ENCODE results near the gene KRTAP2-4. TPM values are rescaled to one million over a fixed set of nuclear protein-coding genes. Genes with fewer than 3 reads are reported as not detected.
"Not testable (repeated sequence)": the region's sequence is repeated elsewhere in the genome, so short reads cannot be mapped to it uniquely, and the experiment has no call there.

The KRTAP2-4 gene
- not detected in 2 replicates for total RNA-seq (2014; rRNA removed; shearing (Covaris generic))

DNA sequence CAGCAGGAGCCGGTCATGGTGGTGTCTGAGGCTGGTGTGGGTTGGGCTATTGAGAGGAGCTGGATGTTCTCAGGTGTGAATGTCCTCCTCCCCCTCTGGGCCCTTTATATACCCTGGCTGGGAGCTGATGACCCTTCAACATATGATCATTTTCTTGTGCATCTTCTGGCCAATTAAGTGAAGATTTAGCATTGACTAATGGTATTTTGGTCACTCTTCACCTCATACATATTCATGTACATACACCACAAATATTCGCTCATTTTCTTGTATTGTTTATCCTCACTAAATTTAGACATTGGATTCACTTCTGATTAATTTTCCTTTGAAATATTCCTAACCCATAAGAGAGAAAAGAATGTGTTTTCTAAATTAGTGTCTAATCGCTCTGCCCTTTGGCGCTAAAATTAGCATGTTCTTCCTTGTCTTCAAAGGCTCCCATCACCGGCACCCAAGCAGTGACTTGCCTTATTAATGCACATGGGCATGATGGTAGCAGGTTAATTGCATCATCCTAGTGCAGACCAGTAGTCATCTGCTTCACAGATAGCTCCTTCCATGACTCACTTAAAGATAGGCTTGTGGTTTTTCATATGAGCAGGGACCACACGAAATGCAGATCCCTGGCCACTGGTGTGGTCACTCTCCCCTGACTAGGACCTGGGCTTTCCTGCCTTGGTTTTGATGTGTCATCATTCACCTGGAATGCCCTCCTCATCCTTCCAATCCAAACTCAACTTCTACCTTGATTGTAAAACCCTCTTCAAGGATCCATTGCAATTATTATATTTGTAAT lies at the start of gene KRTAP2-4:
TSS of gene KRTAP2-4 (minus strand) at position 51 of the 796 bp plus-strand sequence. CDS start at position 17, 34 bp downstream.
- DNase-seq (ENCODE audit: low read depth): peak; percentile 77

- no peak for DNase-seq (ENCODE audit: low read depth)
These were observed 45.6 kb upstream of the KRTAP2-4 start for GRCh38 chr17:41111151-41111885.

DNA sequence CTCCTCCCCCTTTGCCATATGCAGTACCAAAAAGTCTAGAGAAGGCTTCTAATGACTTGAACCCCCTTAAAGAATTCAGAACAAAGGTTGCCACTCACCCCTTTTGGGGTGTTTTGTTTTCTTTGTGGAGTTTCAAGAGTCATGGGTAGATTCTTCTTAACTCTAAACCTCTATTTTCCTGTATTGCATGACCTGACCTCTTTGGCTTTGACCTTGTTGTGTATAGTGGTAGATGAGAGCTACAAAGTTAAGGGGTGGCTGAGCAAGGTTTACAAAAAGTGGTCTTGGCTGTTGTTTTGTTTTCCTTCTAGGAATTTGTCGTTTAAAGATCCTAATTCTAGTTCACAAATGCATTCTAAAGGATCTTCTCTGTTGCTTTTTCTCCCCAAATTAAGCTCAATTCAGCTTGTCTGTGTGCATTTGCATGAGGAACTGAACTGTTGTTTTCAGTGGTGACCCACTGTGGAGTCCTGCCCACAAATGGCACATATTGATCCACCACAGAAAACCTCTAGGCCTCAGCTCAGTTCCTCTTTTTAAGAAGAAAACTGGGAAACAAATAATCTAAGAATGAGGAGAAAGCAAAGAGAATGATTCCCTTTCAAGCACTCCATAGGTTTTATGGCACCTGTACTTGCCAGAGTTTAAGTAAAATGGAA lies 43.2 kb upstream of the KRTAP2-4 start:
- not testable (repeated sequence) for DNase-seq (ENCODE audit: low read depth)

- no peak for DNase-seq (ENCODE audit: low read depth)
These were observed 42.3 kb upstream of the KRTAP2-4 start for GRCh38 chr17:41107941-41108450.

DNA sequence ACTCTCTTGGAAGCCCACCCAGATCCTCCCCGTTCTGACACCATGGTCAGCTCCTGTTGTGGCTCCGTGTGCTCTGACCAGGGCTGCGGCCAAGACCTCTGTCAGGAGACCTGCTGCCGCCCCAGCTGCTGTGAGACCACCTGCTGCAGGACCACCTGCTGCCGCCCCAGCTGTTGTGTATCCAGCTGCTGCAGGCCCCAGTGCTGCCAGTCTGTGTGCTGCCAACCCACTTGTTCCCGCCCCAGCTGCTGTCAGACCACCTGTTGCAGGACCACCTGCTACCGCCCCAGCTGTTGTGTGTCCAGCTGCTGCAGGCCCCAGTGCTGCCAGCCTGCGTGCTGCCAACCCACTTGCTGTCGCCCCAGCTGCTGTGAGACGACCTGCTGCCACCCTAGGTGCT lies 39.7 kb upstream of the KRTAP2-4 start, which contains the start of gene KRTAP4-9:
TSS of gene KRTAP4-9 (plus strand) at position 43 of the 400 bp plus-strand sequence. CDS start at position 43, 0 bp downstream.
- DNase-seq (ENCODE audit: low read depth): not testable (repeated sequence)

GRCh38 chr17:41104386-41105038 lies 38.8 kb upstream of the KRTAP2-4 start:
- not testable (repeated sequence) for DNase-seq (ENCODE audit: low read depth)

GRCh38 chr17:41103896-41104295 lies 38.2 kb upstream of the KRTAP2-4 start:
- no peak for DNase-seq (ENCODE audit: low read depth)

GRCh38 chr17:41101586-41102259 lies 36.0 kb upstream of the KRTAP2-4 start, which contains the start of gene KRTAP4-16:
Gene KRTAP4-16, minus strand, starts transcription at chr17:41102209. Its CDS starts 0 bp downstream, at chr17:41102209.
- DNase-seq (ENCODE audit: low read depth): no peak

DNA sequence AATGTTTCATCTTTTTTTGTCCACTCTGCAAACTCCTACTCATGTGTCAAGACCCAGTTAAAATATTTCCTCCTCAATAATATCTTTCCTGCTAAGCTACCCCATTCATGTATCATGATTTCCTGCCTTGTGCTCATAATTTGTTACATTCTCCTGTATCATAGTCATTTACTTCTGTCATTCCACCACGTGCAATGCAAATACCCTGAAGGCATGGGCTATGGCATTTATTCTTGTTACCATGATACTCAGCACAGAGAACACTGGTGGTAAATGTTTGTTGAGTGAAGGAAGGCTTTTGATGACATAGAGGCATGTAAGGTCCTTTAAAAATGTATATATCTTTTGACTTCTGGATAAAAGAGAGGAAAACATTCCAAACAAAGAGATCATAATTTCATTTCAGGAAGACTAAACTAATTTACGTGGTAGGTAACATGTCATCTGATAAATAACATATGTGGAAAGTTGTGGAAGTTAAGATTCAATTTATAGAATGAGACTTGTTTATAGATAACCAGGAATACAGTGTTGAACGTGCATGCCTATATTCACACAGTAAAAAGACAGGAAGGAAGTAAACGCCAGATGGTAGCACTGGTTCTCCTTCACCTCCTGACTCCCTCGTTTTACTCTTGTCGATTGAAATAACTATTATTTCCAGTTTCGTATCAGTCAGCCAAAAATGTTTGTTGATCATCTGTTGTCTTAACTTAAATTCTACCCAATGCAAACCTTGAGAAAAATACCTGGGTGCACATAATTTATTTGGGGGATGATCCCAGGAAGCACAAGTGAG lies 34.2 kb upstream of the KRTAP2-4 start:
- DNase-seq (ENCODE audit: low read depth): peak; percentile 80

GRCh38 chr17:41098481-41098880 lies 32.8 kb upstream of the KRTAP2-4 start:
- DNase-seq (ENCODE audit: low read depth): no peak

- no peak for DNase-seq (ENCODE audit: low read depth)
These were observed 32.4 kb upstream of the KRTAP2-4 start, which contains the start of gene KRTAP4-8 for GRCh38 chr17:41098042-41098441. Gene KRTAP4-8, minus strand, starts transcription at chr17:41098142. Its CDS starts 58 bp downstream, at chr17:41098084.

- DNase-seq (ENCODE audit: low read depth): no peak
These were observed 30.4 kb upstream of the KRTAP2-4 start for GRCh38 chr17:41096055-41096454.

DNA sequence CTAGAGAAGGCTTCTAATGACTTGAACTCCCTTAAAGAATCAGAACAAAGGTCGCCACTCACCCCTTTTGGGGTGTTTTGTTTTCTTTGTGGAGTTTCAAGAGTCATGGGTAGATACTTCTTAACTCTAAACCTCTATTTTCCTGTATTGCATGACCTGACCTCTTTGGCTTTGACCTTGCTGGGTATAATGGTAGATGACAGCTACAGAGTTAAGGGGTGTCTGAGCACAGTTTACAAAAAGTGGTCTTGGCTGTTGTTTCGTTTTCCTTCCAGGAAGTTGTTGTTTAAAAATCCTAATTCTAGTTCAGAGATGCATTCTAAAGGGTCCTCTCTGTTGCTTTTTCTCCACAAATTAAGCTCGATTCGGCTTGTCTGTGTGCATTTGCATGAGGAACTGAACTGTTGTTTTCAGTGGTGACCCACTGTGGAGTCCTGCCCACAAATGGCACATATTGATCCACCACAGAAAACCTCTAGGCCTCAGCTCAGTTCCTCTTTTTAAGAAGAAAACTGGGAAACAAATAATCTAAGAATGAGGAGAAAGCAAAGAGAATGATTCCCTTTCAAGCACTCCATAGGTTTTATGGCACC lies 23.2 kb upstream of the KRTAP2-4 start:
- not testable (repeated sequence) for DNase-seq (ENCODE audit: low read depth)

GRCh38 chr17:41084100-41084856 lies 18.6 kb upstream of the KRTAP2-4 start, which contains the start of gene KRTAP4-7:
Gene KRTAP4-7, plus strand, starts transcription at chr17:41084150. Its CDS starts 57 bp downstream, at chr17:41084207.
- not testable (repeated sequence) for DNase-seq (ENCODE audit: low read depth)

- DNase-seq (ENCODE audit: low read depth): peak; percentile 42
These were observed 17.7 kb upstream of the KRTAP2-4 start for GRCh38 chr17:41083427-41083826.

- peak; percentile 49 for DNase-seq (ENCODE audit: low read depth)
These were observed 16.9 kb upstream of the KRTAP2-4 start for GRCh38 chr17:41082626-41083025.

- no peak for DNase-seq (ENCODE audit: low read depth)
These were observed 11.1 kb upstream of the KRTAP2-4 start for GRCh38 chr17:41076788-41077187.

DNA sequence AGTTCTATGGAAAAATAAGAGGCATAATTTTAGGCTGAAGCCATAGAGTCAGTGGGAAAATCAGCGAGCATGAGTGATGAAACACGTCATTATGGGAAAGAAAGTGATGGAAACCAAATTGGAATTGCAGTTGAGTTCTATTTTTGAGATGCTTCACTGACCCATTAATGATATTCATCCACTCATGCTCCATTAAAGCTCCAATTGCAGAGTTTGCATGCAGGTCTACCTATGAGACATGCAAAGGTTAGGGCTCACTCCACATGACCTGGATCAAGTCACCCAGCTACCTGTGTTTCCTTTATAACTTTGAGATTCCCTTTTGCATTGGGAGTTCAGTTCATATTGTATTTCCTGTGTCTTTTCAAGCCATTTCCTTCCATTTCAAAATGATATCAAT lies 8.0 kb upstream of the KRTAP2-4 start:
- DNase-seq (ENCODE audit: low read depth): no peak

Data from Daoy (cell line).